UCSD-AML1 (cell line): ENCODE data around the gene CRKL.

Experiments used
- DNase-seq: peaks from one replicate; lab custom pipeline; 2025; ENCODE audit not compliant: unreplicated experiment; lab: John Stamatoyannopoulos, UW

Gene CRKL

DNA sequence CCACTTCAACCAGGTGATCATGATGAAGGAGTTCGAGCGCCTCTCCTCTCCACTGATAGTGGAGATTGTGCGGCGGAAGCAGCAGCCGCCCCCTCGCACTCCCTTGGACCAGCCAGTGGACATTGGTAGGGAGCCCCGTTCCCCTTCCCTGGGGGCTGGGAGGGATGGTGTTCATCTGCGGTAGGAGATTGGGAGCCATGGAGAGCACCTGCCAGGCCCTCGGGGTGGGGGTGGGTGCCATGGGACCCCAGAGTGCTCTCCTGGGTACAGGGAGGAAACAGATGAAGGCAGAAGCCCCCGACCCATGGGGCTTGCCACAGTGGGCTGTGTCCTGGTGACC is 77.7 kb downstream of the CRKL start:
- DNase-seq: no peak

- no peak for DNase-seq
These were observed 78.3 kb downstream of the CRKL start for GRCh38 chr22:20995329-20996030.

- no peak for DNase-seq
These were observed 78.8 kb downstream of the CRKL start for GRCh38 chr22:20996031-20996410.

DNA sequence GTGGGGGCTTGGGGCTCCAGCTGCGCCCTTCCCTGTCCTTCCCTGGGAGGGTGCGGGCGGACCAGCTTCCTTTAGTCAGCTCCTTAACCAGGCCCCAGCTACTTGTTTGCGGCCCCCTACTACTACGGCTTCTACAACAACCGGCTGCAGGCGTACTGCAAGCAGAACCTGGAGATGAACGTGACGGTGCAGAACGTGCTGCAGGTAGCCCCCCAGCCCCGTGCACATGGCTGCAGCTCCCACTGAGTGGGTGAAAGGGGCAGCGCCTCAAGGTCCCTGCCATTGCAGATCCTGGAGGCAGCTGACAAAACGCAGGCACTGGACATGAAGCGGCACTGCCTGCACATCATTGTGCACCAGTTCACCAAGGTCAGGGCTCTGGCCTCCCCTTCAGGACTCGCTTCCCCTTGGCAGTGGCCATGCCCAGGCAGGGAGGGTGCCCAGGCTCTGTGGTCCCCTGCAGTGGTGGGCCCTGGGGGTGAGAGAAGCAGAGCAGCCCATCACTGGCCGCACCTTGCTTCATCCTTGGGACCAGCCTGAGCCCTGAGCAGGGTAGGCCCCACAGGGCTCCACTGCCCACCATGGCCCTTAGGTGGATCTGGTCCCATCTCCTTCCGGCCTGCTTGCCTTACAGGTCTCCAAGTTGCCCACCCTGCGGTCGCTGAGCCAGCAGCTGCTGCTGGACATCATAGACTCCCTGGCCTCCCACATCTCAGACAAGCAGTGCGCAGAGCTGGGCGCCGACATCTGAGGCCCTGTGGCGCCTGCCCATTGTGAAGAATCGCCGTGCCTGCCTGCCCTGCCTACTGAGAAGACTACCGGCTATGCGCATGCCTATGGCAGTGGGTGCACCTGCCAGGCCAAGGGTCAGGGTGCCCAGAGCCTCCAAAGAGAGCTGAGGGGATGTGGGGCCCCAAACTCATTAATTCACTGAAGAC is 79.7 kb downstream of the CRKL start:
- no peak for DNase-seq

DNA sequence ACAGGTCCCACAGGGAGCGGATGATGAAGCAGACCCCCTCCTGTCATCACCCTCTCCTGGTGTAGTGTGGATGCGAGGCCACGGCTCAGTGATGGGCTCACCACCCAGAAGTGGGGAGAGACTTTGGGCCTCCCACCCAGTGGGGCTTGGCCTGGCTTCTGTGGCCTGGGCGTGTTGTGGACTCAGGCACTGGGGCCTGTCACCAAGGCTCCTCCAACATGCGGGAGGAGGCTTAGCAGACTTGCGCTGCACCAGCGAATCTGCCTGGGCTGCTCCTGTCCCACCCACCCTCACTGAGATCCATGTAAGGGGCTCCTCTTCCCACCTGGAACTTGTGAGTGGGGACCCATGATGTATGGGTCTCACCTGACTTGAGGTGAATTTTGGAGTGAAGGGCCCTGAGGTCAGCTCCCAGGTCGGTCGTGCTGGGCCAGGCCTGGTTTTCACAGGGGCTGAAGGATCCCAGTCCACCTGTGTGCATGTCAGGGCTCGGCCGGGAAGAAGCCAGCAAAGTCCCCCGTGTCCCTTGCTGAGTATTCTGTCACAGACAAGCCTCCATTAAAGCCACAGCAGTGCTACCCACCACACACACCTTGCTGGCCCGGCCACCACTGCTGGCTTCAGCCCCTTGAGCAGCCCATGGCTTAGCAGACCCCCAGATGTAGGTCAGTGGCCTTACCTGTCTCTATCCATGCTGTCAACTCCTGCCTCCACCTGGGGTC is 80.5 kb downstream of the CRKL start:
- no peak for DNase-seq

GRCh38 chr22:20998411-20999336 is 81.5 kb downstream of the CRKL start:
- no peak for DNase-seq

GRCh38 chr22:20999350-21000206 is 82.4 kb downstream of the CRKL start:
- DNase-seq: no peak

DNA sequence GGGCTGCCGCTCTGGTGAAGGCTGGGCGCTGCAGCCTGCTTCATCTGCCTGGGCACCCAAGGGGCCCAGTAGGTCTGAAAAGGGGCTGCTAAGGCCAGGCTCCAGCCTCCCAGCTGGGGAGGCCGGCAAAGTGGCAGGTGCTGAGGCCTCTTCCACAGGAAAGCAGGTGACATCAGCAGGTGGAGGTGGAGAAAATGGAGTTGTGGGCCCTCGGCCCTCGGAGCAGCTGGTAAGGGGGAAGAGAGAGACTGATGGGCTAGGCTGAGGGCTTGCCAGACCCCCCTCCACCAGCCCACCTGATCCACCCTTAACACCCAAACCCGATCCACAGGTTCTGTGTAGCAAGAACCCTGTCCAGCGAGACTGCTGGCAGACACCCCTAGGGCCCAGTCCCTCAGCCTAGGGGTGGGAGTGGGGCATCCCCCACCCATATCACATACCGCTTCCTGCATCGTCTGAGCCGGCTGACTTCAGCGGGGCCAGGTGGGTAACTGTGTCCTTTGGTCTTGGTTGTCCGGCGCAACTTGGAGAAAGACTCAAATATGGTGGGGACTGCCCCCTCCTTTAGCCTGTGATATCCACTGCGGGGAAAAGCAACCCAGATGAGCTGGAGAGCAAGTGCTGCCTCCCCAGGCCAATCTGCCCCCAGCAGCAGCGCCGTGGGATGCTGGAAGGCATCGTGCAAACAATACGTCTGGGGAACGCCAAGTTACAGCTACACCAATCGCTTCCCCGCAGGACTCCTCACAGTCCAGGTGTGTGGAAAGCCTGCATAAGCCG is 83.2 kb downstream of the CRKL start:
- DNase-seq: no peak

DNA sequence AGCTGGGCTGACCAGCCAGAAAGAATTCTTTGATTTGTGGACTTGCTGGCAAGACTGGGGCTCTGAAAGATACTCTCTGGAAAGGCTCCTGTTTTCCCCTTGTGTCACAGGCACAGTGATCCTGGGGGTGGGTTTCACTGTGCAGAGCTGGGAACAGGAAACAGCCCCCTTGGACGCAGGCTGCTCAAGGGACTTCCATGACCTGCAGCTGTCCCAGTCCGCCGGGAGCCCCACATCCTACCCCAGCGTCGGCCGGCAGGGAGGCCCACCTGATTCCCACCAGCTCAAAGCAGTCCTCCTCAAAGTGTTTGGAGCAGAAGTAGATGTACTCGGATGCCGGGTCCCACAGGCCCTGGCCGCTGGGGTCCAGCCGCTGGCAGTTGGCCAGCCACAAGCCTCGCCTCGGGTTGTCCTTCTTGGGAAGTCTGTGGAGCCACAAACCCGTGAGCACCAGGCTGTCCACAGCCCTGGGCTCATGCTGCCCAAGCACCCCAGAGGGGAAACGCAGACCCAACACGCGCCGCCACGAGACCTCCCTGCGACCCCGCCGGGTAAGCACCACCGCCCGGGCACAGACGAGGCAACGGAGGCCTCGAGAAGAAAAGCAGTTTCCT is 83.9 kb downstream of the CRKL start:
- DNase-seq: no peak

DNA sequence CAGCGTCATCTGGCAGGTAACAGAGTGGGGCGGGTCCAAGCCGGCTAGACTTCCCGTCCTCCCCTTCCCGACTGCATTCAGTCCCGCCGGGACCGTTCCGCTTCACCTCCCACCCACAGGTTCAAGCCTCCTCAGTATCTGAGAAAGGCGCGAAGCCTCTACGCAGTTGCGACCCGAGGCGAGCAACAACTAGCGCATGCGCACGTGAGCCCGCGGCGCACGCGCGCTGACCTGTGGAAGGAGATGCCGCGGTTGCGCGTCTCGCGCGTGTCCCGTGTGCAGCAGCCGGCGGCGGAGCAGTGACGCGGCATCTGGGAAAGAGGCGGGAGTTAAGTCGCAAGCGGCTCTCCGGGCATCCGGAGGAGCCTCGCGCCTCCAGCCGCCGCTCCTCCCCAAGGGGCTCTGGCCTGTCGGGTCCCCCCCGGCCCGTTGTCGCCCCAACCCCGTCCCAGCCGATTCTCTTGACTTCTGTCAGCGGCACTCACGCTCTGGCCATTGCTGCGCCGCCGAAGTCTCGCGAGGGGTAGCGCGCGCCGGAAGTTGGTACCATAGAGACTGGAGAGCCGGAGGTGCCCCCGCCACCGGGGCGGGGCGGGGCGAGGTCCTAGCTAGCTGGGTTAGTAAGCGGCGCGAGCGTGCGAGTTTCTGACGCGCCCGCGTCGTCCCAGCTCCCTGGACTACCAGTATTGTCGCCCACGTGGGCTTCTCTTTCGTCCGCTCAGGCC is 84.6 kb downstream of the CRKL start, which contains the start of gene THAP7:
TSS of gene THAP7 (minus strand) at position 518 of the 725 bp plus-strand sequence. CDS start at position 311, 207 bp downstream.
- DNase-seq: peak; percentile 97
